Nasal cavity respiratory epithelium epithelial cell of viscerocranial mucosa (primary cell): Measurements from ENCODE around the gene ZNF641. TPM values are rescaled to one million over a fixed set of nuclear protein-coding genes. Genes with fewer than 3 reads are reported as not detected.

ENCODE experiments used
- total RNA-seq: library from RNA; depleted of rRNA; stranded (reverse); fragments of >200 nt; gene quantifications from 2 replicates; pipeline ENCODE4 v1.2.3, GENCODE V29; 2014

The ZNF641 gene
- total RNA-seq: 14.4 and 15.1 TPM in 2 replicates

DNA sequence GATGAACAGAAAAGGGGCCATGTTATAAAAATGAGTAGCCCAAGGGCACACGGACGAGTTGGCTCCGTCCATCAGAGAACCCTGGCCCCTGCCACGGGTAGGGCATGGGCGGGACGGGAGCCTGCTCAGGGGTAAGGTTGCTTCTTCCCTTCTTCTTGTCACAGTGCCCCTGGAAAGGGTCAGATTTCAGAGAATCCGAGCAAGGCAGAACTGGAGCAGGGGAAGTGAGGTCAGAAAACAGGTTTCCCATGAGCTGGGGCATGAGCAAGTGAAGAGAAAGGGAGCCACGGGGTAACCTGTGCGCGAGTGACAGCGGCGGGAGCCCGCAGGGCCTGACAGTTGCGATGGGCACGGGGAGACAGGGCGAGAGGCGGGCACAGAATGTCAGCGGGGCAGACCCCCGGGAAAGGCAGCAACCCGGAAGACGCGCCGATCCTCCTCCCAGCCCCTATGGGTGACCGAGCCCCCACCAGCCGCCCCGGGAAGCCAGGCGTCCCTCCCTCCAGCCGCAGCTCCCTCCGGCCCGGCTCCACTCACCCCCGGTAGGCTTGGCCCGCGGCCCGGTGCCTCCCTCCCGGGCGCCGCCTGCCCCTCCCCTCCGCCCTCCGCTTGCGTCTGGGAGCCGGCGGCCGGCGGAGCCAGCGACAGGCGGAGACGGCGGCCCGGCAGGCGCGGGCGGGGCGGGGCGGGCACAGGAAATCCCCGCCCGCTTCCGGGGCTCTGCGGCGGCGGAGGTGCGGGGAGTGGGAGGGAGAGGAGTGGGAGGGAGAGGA is at the start of gene ZNF641:
Gene ZNF641 (minus strand): TSS at position 671 of the 773 bp plus-strand sequence. CDS start 2,829 bp downstream, outside the sequence.

Other genes starting within 250 kb of the ZNF641 start
- 13.7 and 15.4 TPM in 2 replicates for gene SENP1, start 244.8 kb downstream of the ZNF641 start, total RNA-seq
- gene PFKM, start 231.6 kb downstream of the ZNF641 start, total RNA-seq: 32.8 and 57.4 TPM in 2 replicates
- 10.3 and 12.2 TPM in 2 replicates for gene ASB8, start 193.4 kb downstream of the ZNF641 start, total RNA-seq
- not detected in 2 replicates for gene CCDC184, start 167.3 kb downstream of the ZNF641 start, total RNA-seq
- not detected in 2 replicates for gene OR10AD1, start 147.6 kb downstream of the ZNF641 start, total RNA-seq
- not detected in 2 replicates for gene ANP32D, start 121.6 kb upstream of the ZNF641 start, total RNA-seq
- gene C12orf54, start 131.6 kb upstream of the ZNF641 start, total RNA-seq: 3.5 and 5.1 TPM in 2 replicates
- not detected in 2 replicates for gene OR8S1, start 174.7 kb upstream of the ZNF641 start, total RNA-seq
- gene LALBA, start 219.1 kb upstream of the ZNF641 start, total RNA-seq: not detected in 2 replicates